ENCODE results near the gene VMP1.

- TF ChIP-seq, protein P1, sequence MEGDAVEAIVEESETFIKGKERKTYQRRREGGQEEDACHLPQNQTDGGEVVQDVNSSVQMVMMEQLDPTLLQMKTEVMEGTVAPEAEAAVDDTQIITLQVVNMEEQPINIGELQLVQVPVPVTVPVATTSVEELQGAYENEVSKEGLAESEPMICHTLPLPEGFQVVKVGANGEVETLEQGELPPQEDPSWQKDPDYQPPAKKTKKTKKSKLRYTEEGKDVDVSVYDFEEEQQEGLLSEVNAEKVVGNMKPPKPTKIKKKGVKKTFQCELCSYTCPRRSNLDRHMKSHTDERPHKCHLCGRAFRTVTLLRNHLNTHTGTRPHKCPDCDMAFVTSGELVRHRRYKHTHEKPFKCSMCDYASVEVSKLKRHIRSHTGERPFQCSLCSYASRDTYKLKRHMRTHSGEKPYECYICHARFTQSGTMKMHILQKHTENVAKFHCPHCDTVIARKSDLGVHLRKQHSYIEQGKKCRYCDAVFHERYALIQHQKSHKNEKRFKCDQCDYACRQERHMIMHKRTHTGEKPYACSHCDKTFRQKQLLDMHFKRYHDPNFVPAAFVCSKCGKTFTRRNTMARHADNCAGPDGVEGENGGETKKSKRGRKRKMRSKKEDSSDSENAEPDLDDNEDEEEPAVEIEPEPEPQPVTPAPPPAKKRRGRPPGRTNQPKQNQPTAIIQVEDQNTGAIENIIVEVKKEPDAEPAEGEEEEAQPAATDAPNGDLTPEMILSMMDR (IDR thresholded peaks at IDR 0.05): no peak
- TF ChIP-seq POLR2A (IDR thresholded peaks at IDR 0.05) (no peak), EP300 (IDR thresholded peaks at IDR 0.05) (no peak)
Measured at GRCh38 chr17:59756236-59756818, 48.9 kb downstream of the VMP1 start.

Data from suprapubic skin (tissue), 3 donors.